HepG2 (cell line): ENCODE data around the gene OAF. TPM values are rescaled to one million over a fixed set of nuclear protein-coding genes. Genes with fewer than 3 reads are reported as not detected.

Source experiments
- NFYB ChIP-seq: sonication (generic); formaldehyde crosslinking; IDR thresholded peaks from 2 replicates; pipeline ENCODE4 v1.4.0; 2020; ENCODE audit warnings: missing genetic modification reagents
- REL ChIP-seq: sonication (generic); formaldehyde crosslinking; conservative IDR thresholded peaks from 2 replicates; pipeline ENCODE4 v1.8.0; 2022; ENCODE audit warnings: mild to moderate bottlenecking, missing genetic modification reagents, moderate library complexity
- SIN3A ChIP-seq: IDR thresholded peaks from 2 replicates; pipeline ENCODE4 v1.6.1; 2011; ENCODE audit warnings: low read depth, mild to moderate bottlenecking, control low read depth, low read length, borderline replicate concordance
- STAT6 ChIP-seq: sonication (generic); formaldehyde crosslinking; IDR thresholded peaks from 2 replicates; pipeline ENCODE4 v1.4.0; 2020; ENCODE audit warnings: missing genetic modification reagents, mild to moderate bottlenecking, borderline replicate concordance
- ZHX1 ChIP-seq: sonication (generic); formaldehyde crosslinking; IDR thresholded peaks from 2 replicates; pipeline ENCODE4 v1.8.1; 2022; ENCODE audit warnings: low read depth, mild to moderate bottlenecking, missing genetic modification reagents
- ZNF317 ChIP-seq: sonication (generic); formaldehyde crosslinking; IDR thresholded peaks from 2 replicates; pipeline ENCODE4 v1.5.0; 2020; ENCODE audit warnings: mild to moderate bottlenecking, missing genetic modification reagents
- polyA plus RNA-seq, 8 experiments: library from polyadenylated mRNA; depleted of rRNA in 3 of 8; stranded (reverse) in 7 of 8; unstranded in 1 of 8; fragments of >200 nt; fragmentation: Illumina TruSeq in 4 of 8; extraction: Trizol in 4 of 8; gene quantifications; 2 replicates each; pipeline versions ENCODE4 v1.2.1 to v1.2.3, GENCODE V29; 2011 to 2016; ENCODE audit warnings: low read depth in 4 of 8, missing spikeins in 1 of 8, mixed read lengths in 1 of 8; ENCODE audit not compliant: insufficient read depth in 1 of 8
- total RNA-seq, 5 experiments: library from RNA; depleted of rRNA; stranded (reverse); fragments of >200 nt; fragmentation: Illumina TruSeq; extraction: Trizol; gene quantifications; 2 replicates each; pipeline ENCODE4 v1.2.3, GENCODE V29; 2016; ENCODE audit warnings: low read depth in 1 of 5

The OAF gene
- total and polyA plus RNA-seq, 2 of the 13 experiments (the other 11 are each of a cell fraction or from before 2014, with no cell fraction given), result 63.7 to 94.6 TPM

GRCh38 chr11:120184946-120185705 is 25.7 kb upstream of the OAF start (continued):
- TF ChIP-seq REL (no peak), STAT6 (no peak), ZHX1 (CRISPR knock-in tag) (no peak), ZNF317 (CRISPR knock-in tag) (peak; percentile 74), NFYB (CRISPR knock-in tag) (0 out of 2 replicates have a peak, but pooled peaks have one; percentile 4), SIN3A (peak; percentile 50; the same call in 1 of the 2 replicates)
